ENCODE results near the gene SORBS1. TPM values are rescaled to one million over a fixed set of nuclear protein-coding genes. Genes with fewer than 3 reads are reported as not detected.

SORBS1 gene
- total and polyA plus RNA-seq, 2 of the 13 experiments (the other 11 are each of a cell fraction or from before 2014, with no cell fraction given) = 16.8 to 39.8 TPM

DNA sequence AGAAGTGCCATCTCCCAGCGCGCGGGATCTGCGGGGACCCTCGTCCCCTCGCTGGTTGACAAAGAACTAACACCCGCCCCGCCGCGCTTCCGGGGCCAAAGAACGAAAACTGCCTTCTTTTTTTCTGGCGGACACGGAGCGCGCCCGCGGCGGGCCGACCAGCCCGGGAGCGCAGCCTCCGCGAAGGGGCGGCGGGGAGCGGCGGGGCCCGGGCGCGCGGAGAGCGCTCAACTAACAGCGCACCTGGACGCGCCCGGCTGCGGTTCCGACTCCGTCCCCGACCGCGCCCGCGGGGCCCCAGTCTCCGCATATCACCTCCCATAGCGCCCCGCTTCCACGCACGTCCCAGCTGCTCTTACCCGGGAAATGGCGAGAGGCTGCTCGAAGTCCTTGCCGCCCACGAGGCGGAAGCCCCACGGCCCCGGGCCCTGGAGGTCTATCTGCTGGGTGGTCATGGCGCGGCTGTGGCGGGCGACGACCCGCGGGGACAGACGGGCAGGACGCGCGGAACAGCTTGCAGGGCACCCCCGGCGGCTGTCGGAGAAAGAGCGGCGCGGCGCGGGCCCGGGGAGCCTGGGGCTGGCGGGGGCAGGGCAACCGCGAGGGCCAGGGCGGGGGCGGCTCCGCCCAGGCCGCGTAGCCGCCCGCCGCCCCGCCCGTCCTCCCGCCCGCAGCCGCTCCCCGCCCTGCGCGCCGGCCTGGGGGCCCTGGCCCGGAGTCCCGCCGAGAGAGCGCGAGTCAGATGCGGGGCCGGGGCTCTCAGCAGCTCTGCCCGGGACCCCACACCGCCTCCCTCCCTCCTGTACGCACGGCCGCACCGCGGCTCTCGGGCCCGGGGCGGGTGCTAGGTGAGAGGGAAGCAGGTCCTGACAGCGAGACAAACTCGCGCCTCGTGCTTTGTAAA, 270.5 kb downstream of the SORBS1 start, which contains the start of gene PDLIM1 (continued):
- TF ChIP-seq, protein P1, sequence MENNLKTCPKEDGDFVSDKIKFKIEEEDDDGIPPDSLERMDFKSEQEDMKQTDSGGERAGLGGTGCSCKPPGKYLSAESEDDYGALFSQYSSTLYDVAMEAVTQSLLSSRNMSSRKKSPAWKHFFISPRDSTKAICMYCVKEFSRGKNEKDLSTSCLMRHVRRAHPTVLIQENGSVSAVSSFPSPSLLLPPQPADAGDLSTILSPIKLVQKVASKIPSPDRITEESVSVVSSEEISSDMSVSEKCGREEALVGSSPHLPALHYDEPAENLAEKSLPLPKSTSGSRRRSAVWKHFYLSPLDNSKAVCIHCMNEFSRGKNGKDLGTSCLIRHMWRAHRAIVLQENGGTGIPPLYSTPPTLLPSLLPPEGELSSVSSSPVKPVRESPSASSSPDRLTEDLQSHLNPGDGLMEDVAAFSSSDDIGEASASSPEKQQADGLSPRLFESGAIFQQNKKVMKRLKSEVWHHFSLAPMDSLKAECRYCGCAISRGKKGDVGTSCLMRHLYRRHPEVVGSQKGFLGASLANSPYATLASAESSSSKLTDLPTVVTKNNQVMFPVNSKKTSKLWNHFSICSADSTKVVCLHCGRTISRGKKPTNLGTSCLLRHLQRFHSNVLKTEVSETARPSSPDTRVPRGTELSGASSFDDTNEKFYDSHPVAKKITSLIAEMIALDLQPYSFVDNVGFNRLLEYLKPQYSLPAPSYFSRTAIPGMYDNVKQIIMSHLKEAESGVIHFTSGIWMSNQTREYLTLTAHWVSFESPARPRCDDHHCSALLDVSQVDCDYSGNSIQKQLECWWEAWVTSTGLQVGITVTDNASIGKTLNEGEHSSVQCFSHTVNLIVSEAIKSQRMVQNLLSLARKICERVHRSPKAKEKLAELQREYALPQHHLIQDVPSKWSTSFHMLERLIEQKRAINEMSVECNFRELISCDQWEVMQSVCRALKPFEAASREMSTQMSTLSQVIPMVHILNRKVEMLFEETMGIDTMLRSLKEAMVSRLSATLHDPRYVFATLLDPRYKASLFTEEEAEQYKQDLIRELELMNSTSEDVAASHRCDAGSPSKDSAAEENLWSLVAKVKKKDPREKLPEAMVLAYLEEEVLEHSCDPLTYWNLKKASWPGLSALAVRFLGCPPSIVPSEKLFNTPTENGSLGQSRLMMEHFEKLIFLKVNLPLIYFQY (CRISPR knock-in tag; IDR thresholded peaks at IDR 0.05; ENCODE audit: borderline replicate concordance) = no peak
- no peak for TF ChIP-seq ZKSCAN1 (IDR thresholded peaks at IDR 0.05; ENCODE audit: low read length)
- no peak for TF ChIP-seq KDM1A (CRISPR knock-in tag; IDR thresholded peaks at IDR 0.05)
- TF ChIP-seq ZFP82 (CRISPR knock-in tag; IDR thresholded peaks at IDR 0.05; ENCODE audit: borderline replicate concordance) = no peak
- no peak for TF ChIP-seq ZBTB42 (CRISPR knock-in tag; IDR thresholded peaks at IDR 0.05)
- peak; percentile 56 to 71; a peak in 3 of 4 replicates for TF ChIP-seq POLR2A (IDR thresholded peaks at IDR 0.05; ENCODE audit: insufficient read depth in 1 of 2, low read depth in 2 of 2, low read length in 2 of 2)
- TF ChIP-seq, protein P2, sequence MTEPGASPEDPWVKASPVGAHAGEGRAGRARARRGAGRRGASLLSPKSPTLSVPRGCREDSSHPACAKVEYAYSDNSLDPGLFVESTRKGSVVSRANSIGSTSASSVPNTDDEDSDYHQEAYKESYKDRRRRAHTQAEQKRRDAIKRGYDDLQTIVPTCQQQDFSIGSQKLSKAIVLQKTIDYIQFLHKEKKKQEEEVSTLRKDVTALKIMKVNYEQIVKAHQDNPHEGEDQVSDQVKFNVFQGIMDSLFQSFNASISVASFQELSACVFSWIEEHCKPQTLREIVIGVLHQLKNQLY (CRISPR knock-in tag; IDR thresholded peaks at IDR 0.05) = no peak
- peak; percentile 72 for TF ChIP-seq BORCS8-MEF2B (CRISPR knock-in tag; IDR thresholded peaks at IDR 0.05)
- no peak for TF ChIP-seq CC2D1A (CRISPR knock-in tag; IDR thresholded peaks at IDR 0.05)
- TF ChIP-seq, protein P3, sequence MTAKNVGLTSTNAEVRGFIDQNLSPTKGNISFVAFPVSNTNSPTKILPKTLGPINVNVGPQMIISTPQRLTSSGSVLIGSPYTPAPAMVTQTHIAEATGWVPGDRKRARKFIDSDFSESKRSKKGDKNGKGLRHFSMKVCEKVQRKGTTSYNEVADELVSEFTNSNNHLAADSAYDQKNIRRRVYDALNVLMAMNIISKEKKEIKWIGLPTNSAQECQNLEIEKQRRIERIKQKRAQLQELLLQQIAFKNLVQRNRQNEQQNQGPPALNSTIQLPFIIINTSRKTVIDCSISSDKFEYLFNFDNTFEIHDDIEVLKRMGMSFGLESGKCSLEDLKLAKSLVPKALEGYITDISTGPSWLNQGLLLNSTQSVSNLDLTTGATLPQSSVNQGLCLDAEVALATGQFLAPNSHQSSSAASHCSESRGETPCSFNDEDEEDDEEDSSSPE (CRISPR knock-in tag; IDR thresholded peaks at IDR 0.05) = no peak
- TF ChIP-seq ZSCAN9 (CRISPR knock-in tag; IDR thresholded peaks at IDR 0.05; ENCODE audit: borderline replicate concordance) = peak; percentile 44; the same call in 1 of the 2 replicates
- no peak for TF ChIP-seq SSRP1 (CRISPR knock-in tag; IDR thresholded peaks at IDR 0.05)
- TF ChIP-seq, protein P4, sequence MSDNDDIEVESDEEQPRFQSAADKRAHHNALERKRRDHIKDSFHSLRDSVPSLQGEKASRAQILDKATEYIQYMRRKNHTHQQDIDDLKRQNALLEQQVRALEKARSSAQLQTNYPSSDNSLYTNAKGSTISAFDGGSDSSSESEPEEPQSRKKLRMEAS (IDR thresholded peaks at IDR 0.05) = peak; percentile 10; the same call in 1 of the 2 replicates
- TF ChIP-seq, protein P5, sequence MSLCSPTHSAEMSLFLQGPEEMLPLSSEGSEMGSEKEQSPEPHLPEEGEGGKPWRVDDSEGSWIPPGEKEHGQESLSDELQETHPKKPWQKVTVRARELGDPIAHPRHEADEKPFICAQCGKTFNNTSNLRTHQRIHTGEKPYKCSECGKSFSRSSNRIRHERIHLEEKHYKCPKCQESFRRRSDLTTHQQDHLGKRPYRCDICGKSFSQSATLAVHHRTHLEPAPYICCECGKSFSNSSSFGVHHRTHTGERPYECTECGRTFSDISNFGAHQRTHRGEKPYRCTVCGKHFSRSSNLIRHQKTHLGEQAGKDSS (CRISPR knock-in tag; IDR thresholded peaks at IDR 0.05; ENCODE audit: borderline replicate concordance, low read depth) = no peak
- TF ChIP-seq ZNF788 (CRISPR knock-in tag; IDR thresholded peaks at IDR 0.05; ENCODE audit: borderline replicate concordance) = peak; percentile 74; the same call in 1 of the 2 replicates
- TF ChIP-seq AKAP8 (CRISPR knock-in tag; IDR thresholded peaks at IDR 0.05) = no peak
- TF ChIP-seq, protein P6, sequence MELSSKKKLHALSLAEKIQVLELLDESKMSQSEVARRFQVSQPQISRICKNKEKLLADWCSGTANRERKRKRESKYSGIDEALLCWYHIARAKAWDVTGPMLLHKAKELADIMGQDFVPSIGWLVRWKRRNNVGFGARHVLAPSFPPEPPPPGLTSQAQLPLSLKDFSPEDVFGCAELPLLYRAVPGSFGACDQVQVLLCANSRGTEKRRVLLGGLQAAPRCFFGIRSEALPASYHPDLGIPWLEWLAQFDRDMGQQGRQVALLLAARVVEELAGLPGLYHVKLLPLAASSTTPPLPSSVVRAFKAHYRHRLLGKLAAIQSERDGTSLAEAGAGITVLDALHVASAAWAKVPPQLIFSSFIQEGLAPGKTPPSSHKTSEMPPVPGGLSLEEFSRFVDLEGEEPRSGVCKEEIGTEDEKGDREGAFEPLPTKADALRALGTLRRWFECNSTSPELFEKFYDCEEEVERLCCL (CRISPR knock-in tag; IDR thresholded peaks at IDR 0.05; ENCODE audit: borderline replicate concordance) = no peak
- no peak for TF ChIP-seq NR2F1 (CRISPR knock-in tag; IDR thresholded peaks at IDR 0.05)
- no peak; the same call in 1 of the 2 replicates for TF ChIP-seq MAFG (CRISPR knock-in tag; IDR thresholded peaks at IDR 0.05)
- TF ChIP-seq, protein P7, sequence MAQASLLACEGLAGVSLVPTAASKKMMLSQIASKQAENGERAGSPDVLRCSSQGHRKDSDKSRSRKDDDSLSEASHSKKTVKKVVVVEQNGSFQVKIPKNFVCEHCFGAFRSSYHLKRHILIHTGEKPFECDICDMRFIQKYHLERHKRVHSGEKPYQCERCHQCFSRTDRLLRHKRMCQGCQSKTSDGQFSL (CRISPR knock-in tag; IDR thresholded peaks at IDR 0.05) = peak; percentile 14; the same call in 1 of the 2 replicates
- no peak for TF ChIP-seq ZNF530 (CRISPR knock-in tag; IDR thresholded peaks at IDR 0.05; ENCODE audit: low read depth)
